ENCODE data around the gene KLK4. TPM values are rescaled to one million over a fixed set of nuclear protein-coding genes. Genes with fewer than 3 reads are reported as not detected.

Gene KLK4
- total RNA-seq, 4 donors from 2014 or later, result not detected

DNA sequence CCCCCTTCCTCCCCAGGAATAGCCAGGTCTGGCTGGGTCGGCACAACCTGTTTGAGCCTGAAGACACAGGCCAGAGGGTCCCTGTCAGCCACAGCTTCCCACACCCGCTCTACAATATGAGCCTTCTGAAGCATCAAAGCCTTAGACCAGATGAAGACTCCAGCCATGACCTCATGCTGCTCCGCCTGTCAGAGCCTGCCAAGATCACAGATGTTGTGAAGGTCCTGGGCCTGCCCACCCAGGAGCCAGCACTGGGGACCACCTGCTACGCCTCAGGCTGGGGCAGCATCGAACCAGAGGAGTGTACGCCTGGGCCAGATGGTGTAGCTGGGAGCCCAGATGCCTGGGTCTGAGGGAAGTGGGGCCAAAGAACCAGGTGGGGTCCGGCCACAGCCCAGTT is 34.7 kb downstream of the KLK4 start:
- TF ChIP-seq, protein P1, sequence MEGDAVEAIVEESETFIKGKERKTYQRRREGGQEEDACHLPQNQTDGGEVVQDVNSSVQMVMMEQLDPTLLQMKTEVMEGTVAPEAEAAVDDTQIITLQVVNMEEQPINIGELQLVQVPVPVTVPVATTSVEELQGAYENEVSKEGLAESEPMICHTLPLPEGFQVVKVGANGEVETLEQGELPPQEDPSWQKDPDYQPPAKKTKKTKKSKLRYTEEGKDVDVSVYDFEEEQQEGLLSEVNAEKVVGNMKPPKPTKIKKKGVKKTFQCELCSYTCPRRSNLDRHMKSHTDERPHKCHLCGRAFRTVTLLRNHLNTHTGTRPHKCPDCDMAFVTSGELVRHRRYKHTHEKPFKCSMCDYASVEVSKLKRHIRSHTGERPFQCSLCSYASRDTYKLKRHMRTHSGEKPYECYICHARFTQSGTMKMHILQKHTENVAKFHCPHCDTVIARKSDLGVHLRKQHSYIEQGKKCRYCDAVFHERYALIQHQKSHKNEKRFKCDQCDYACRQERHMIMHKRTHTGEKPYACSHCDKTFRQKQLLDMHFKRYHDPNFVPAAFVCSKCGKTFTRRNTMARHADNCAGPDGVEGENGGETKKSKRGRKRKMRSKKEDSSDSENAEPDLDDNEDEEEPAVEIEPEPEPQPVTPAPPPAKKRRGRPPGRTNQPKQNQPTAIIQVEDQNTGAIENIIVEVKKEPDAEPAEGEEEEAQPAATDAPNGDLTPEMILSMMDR (IDR thresholded peaks at IDR 0.05; ENCODE audit: low read depth), result no peak

DNA sequence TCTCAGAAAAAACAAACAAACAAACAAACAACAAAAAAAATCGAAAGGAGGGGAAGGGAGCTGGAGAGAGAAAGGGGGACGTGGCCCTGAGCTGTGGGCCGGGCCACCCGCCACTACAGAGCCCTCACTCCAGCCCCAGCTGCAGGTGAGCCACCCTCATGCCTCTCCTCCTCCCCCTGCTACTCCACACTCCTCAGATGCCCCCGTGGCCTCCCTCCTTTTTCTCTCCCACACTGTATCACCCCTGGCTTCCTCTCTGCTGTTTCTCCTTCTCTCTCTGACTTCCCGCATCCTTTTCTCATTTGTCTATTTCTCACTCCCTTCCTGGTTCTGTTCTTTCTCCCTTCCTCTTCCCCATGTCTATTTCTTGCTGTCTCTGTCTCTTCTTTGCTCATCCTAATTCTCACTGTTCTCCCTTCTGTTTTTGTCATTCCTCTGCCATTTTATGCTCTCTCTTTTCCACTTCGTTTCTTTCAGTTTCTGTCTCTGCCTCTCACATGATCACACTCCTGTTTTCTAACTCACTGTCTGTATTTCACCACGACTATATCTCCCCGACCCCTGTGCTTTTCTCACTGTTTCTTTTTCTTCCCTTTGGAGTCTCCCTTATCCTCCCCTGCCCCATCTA is 35.3 kb downstream of the KLK4 start:
- TF ChIP-seq, protein P1 (IDR thresholded peaks at IDR 0.05; ENCODE audit: low read depth), result no peak

DNA sequence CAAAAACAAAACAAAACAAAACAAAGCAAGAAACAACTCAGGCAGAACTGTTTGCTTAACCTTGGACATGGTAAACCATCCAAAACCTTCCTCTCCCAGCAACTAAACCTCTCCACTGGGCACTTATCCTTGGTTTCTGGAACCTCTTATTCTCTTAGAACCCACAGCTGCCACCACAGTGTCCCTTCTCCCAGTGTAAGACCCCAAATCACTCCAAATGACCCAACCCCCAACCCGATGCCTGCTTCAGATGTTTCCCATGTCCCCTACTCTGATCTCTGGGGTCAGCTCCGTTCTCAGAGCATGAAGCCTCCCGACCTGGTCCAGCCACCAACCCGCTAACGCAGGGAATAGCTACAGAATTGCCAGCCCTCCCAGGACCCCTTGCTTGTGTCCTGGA is 37.0 kb downstream of the KLK4 start:
- TF ChIP-seq, protein P1 (IDR thresholded peaks at IDR 0.05; ENCODE audit: low read depth), result no peak

DNA sequence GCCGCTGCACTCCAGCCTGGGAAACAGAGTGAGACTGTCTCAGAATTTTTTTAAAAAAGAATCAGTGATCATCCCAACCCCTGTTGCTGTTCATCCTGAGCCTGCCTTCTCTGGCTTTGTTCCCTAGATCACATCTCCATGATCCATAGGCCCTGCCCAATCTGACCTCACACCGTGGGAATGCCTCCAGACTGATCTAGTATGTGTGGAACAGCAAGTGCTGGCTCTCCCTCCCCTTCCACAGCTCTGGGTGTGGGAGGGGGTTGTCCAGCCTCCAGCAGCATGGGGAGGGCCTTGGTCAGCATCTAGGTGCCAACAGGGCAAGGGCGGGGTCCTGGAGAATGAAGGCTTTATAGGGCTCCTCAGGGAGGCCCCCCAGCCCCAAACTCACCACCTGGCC is 38.1 kb downstream of the KLK4 start, which contains the start of gene KLK2:
Gene KLK2 (plus strand): TSS at position 384 of the 400 bp plus-strand sequence. CDS start 35 bp downstream, outside the sequence.
- TF ChIP-seq, protein P1 (IDR thresholded peaks at IDR 0.05; ENCODE audit: low read depth), result no peak

DNA sequence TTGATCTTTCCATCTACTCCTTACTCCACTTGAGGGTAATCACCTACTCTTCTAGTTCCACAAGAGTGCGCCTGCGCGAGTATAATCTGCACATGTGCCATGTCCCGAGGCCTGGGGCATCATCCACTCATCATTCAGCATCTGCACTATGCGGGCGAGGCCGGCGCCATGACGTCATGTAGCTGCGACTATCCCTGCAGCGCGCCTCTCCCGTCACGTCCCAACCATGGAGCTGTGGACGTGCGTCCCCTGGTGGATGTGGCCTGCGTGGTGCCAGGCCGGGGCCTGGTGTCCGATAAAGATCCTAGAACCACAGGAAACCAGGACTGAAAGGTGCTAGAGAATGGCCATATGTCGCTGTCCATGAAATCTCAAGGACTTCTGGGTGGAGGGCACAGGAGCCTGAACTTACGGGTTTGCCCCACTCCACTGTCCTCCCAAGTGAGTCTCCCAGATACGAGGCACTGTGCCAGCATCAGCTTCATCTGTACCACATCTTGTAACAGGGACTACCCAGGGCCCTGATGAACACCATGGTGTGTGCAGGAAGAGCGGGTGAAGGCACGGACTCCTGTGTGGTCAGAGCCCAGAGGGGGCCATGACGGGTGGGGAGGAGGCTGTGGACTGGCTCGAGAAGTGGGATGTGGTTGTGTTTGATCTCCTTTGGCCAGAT is 40.6 kb downstream of the KLK4 start:
- TF ChIP-seq, protein P1 (IDR thresholded peaks at IDR 0.05; ENCODE audit: low read depth), result no peak

DNA sequence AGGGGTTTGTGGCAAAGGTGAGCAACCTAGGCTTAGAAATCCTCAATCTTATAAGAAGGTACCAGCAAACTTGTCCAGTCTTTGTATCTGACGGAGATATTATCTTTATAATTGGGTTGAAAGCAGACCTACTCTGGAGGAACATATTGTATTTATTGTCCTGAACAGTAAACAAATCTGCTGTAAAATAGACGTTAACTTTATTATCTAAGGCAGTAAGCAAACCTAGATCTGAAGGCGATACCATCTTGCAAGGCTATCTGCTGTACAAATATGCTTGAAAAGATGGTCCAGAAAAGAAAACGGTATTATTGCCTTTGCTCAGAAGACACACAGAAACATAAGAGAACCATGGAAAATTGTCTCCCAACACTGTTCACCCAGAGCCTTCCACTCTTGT is 41.7 kb downstream of the KLK4 start:
- TF ChIP-seq, protein P1 (IDR thresholded peaks at IDR 0.05; ENCODE audit: low read depth), result no peak

DNA sequence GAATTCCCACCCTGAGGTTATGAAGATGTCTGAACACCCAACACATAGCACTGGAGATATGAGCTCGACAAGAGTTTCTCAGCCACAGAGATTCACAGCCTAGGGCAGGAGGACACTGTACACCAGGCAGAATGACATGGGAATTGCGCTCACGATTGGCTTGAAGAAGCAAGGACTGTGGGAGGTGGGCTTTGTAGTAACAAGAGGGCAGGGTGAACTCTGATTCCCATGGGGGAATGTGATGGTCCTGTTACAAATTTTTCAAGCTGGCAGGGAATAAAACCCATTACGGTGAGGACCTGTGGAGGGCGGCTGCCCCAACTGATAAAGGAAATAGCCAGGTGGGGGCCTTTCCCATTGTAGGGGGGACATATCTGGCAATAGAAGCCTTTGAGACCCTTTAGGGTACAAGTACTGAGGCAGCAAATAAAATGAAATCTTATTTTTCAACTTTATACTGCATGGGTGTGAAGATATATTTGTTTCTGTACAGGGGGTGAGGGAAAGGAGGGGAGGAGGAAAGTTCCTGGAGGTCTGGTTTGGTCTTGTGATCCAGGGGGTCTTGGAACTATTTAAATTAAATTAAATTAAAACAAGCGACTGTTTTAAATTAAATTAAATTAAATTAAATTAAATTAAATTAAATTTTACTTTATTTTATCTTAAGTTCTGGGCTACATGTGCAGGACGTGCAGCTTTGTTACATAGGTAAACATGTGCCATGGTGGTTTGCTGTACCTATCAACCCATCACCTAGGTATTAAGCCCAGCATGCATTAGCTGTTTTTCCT is 49.5 kb downstream of the KLK4 start:
- TF ChIP-seq, protein P1 (IDR thresholded peaks at IDR 0.05; ENCODE audit: low read depth), result no peak

Measured in subcutaneous adipose tissue (tissue), 4 donors.